HCEC 1CT (cell line): ENCODE measurements around the gene KIAA1549.
"Not testable (repeated sequence)": the region's sequence is repeated elsewhere in the genome, so short reads cannot be mapped to it uniquely, and the experiment has no call there.

ENCODE experiments used
- DNase-seq: peaks from one replicate; pipeline ENCODE4 v3.0.0-alpha.2; 2017

KIAA1549 gene

DNA sequence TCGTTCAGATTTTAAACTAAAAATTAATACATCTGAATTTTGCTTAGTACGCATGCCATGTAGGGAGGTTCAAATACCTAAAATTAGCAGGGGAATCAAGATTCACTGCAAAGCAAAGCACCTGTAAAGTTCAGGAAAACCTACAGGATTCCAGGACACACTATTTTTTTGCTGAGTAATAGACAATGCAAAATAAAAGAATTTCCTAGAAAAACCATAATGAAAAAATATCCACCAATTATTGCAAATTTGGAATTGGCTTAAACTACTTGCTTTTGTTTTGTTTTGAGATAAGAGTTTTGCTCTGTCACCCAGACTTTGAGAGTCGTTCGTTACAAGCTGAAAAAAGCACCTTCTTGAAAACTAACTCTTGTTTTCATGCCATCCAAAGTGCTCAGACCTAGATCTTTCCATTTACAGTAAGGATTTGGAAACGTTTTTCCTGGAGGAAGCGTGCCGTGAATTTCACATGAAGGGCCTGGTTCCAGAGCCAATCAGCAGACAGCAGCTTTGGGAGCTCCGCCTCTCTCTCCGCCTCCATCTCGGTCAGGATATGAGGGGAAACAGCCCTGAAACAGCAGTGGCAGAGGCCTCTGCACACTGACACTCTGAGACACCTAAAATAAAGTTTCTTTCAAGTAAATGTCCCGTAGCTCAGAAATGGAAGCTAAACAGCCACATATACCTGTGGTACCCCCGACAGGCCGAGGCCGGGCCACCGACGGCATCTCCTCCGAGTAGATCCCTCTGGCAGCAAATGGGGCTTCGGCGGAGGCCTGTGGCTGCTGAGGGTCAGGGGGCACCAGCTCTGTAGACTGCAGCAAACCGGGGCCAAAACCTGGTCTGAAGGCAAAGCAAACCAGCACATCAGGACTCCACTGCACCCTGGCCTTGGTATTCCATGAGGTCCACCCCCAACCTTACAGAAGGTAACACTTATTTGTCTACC lies 137.3 kb downstream of the KIAA1549 start:
- no peak for DNase-seq

DNA sequence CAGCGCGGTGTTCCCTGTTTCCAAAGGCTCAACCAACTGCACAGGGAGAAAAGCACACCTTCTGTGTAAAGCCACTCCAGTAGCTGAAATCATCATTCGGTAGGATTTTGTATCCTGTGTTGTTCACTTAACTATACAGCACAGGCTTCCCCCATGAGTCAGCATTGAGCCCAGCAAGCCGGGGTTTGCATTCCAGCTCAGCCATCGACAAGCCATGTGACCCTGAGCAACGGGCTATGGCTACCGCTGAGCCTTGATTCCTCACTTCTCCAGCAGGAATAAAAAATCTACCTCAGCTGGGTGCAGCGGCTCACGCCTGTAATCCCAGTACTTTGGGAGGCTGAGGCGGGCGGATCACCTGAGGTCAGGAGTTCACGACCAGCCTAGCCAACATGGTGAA lies 139.1 kb downstream of the KIAA1549 start:
- DNase-seq = peak; percentile 18

DNA sequence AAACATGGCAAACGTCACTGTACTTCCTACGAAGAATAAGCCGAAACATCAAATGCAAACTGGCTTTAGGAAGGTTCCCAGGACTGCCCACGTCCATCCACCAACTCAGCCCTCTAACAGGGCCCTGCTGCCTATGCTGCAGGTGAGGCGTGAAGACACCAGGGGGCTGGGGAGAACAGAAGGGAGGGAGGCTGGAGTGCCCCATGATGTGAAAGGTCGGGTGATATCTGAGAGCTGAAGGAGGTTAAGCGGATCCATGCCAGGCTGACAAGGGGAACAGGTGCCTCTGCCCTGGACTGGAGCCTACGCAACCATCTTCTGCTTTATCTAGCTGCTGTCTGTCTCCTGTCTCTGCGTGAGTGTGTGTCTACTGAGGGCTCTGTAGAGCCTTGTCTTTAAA lies 143.0 kb downstream of the KIAA1549 start:
- no peak for DNase-seq

DNA sequence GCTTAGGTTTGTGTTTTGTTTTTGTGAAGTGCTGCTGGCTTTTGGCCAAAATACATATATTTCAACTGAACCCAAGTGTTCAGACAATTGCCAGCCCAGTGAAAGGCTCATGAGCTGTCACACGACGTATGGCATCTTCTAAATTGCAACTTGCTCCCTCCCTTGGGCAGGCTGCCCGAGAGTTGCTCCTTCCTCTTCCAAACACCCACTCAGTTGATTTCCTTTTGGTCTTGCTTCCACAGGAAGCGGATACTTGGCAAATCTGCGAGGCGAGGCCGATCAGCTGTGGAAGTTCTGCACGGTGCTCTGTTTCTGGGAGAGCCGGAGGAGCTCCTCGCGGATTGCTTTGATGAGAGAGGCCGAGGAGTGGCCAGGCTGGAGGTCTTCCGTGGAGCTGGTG lies 143.6 kb downstream of the KIAA1549 start:
- no peak for DNase-seq

DNA sequence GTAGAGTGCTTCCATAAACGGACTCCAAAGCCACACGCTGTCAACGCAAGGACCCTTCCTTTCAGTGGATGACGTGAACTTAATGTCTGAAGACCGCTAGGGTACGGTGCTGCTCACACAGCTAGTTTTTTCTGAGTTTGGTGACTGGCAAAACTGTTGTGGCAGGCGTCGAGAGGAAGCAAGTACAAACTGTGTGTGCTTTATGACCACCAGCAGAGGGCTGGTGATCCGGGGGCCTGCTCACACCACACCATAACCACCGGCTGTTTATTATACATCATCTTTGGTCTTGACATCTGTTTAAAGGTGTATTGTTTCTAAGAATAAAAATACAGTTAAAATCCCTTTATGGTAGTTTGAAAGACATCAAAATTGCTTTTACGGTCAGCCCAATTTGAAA lies 146.1 kb downstream of the KIAA1549 start:
- DNase-seq = no peak

DNA sequence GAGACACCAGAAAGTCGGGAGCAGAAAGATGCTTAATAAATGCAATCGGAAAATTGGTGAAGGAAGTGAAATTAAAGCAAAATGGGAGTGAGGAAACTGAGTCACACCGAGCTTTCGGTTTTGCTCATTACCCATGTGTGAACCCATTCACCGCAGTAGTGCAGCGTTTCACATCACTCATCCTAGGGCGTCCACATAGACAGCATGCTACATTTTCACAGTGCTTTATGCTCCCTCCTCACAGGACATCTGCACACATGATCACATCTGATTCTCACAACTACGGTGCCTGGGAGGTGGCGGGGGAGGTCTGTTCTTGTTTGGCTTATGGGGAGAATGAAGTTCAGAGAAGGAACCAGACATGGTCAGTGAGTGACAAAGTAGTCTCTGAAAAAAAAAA lies 146.6 kb downstream of the KIAA1549 start:
- no peak for DNase-seq

DNA sequence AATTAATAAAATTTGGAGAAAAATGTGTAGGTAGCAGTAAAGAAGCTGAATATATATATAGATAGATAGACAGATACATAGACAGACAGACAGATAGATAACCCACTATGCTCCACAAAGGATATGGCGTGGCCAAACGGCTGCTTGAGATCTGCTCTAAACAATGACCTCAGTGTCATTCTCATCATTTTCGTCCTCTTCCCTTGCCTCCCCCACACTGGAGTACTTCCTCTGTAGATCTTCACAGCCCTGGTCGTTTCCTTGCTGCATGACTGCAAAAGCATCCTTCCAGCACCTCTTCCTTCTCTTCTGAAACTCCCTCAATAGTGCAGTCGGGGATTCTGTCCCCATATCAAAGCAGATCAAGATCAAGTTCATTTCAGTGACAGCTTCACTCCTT lies 147.6 kb downstream of the KIAA1549 start:
- no peak for DNase-seq

DNA sequence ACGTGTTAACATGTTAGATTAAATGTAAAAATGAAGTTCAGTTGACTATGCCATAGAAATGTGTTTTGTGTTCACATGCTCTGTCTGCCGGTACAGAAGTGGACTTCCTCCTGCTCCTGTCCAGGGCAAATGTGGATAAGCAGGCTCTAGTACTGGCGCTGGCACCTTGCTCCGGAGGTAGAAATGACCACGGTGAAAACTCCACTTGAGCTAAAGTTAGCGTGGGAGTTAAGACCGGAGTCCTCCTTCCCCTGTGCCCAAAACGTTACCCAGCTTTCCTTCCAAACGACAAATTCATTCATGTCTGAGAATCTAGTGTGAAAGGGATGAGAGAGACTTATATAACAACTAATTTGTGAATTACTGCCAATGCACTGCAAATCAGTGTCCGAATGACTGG lies 148.2 kb downstream of the KIAA1549 start:
- DNase-seq = no peak

DNA sequence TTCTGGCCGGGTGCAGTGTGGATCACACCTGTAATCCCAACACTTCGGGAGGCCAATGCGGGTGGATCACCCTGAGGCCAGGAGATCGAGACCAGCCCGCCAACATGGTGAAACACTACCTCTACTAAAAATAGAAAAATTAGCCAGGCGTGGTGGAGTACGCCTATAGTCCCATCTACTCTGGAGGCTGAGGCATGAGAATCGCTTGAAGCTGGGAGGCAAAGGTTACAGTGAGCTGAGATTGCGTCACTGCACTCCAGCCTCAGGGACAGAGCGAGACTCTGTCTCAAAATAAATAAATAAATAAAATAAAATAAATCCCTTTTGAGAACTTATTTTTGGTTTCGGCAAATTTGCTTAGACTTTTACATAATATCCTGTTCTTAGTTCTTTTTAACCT lies 151.9 kb downstream of the KIAA1549 start:
- DNase-seq = no peak

DNA sequence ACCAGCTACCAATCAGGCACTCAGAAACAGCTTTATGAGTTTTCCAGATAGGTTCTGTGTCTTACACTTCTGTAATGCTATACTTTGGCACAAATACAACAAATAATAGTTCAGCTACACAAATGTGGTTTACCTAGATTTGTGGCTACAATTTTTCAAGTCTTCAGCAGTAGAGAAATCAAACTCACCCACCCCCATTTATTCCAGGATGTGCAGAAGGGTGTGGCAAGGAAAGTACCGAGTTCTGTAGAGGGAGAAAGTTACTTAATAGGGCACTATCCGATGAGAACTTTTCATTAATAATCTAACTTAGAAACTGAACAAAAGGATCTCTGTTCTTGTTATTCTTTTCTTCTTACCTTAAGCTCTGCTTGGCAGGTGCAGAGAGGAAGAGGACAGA lies 152.9 kb downstream of the KIAA1549 start:
- no peak for DNase-seq

DNA sequence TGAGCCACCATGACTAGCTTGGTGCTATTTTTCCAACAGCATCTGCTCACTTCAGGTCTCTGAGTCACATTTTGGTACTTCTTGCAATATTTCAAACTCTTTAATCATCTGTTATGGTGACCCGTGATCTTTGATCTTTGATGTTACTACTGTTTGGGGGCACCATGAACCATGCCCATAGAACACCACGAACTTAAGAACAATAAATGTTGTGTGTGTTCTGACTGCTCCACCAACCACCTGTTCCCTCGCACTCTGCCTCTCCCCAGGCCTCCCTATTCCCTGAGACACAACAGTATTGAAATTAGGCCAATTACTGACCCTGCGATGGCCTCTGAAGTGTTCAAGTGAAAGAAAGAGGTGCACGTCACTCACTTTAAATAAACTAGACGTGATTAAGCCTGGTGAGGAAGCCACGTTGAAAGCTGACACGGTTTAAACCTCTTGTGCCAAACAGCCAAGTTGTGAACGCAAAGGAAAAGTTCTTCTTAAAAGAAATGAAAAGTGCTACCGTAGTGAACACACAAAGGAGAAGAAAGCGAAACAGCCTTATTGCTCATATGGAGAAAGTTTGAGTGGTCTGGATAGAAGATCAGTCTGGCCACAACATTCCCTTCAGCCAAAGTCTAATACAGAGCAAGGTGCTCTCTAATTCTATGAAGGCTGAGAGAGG lies 156.0 kb downstream of the KIAA1549 start:
- DNase-seq = no peak

DNA sequence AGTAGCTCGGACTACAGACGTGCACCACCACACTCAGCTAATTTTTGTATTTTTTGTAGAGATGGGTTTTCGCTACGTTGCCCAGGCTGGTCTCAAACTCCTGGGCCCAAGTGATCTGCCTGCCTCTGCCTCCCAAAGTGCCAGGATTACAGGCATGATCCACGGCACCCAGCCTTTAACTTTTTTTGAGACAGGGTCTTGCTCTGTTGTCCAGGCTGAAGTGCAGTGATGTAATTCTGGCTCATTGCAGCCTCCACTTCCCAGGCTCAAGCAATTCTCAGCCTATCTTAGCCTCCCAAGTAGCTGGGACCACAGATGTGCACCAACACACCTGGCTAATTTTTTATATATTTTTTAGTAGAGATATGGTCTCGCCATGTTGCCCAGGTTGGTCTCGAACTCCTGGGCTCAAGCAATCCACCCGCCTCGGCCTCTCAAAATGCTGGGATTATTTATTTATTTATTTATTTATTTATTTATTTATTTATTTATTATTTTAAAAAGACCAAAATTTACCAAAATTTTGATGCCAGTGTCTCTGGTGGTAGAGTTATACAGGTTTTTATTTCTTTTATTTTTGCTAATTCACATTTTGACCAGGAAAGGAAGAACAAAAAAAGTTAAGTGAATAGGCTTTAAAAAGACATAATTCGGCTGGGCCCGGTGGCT lies 158.2 kb downstream of the KIAA1549 start:
- DNase-seq = no peak

DNA sequence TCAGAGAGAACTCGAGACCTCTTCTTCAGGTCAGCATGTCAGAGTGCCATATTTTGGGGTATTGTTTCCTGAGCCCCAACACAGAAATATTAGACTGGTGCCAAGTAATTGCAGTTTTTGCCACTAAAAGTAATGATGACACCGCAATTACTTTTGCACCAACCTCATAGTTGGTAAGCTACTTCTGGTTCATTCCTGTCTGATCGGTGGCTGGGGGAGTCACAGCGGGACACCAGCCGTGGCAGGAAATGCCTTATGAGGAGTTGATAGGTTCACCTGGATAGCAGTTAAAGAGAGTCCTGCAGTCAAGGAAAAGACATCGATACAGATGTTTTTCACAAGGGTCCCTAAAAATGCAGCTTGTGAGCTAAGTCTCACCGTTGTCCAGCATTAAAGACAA lies 159.3 kb downstream of the KIAA1549 start:
- DNase-seq = no peak

DNA sequence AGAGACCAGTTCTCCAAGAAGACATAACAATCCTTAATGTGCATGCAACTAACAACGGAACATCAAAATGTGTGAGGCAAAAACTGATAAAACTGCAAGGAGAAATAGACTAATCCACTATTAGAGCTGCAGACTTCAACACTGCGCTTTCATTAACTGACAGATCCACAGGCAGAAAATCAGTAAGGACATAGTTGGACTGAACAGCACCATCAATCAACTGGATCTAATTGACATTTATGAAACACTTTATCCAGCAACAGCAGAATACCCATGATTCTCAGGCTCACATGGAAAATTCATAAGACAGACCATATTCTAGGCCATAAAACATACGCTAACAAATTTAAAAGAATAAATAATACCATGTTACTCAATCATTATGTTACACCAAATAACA lies 161.6 kb downstream of the KIAA1549 start:
- no peak for DNase-seq

DNA sequence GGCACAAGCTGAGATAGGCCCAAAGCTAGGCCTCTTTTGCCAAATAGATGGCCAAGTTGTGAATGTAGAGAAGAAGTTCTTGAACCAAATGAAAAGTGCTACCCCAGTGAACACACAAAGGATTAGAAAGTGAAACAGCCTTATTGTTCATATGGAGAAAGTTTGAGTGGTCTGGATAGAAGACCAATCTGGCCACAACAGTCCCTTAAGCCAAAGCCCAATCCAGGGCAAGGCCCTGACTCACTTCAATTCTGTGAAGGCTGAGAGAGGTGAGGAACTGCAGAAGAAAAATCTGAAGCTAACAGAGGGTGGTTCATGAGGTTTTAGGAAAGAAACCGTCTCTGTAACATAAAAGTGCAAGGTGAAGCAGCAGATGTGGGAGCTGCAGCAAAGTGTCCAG lies 164.5 kb downstream of the KIAA1549 start:
- no peak for DNase-seq

DNA sequence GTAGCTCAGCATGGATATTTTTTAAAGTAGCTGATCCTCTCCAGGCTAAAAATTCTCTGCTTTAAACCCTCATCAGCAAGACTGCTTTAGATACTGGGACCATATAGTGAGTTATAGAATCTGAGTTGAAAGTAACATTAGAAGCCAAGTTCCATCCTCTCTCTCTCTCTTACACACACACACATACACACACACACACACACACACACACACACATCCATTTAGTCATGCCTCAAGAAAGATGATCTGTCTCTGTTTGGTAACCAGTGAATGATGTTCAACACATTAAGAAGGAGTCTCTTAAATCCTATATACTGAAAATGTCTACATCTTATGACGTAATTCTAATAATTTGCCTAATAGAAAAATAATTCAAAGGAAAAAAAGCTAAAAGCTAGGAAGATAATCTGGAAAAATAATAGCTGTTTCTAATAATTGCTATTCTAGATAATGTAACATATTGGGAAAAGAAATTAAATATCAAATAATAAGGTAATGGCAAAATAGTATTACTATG lies 166.3 kb downstream of the KIAA1549 start:
- no peak for DNase-seq

DNA sequence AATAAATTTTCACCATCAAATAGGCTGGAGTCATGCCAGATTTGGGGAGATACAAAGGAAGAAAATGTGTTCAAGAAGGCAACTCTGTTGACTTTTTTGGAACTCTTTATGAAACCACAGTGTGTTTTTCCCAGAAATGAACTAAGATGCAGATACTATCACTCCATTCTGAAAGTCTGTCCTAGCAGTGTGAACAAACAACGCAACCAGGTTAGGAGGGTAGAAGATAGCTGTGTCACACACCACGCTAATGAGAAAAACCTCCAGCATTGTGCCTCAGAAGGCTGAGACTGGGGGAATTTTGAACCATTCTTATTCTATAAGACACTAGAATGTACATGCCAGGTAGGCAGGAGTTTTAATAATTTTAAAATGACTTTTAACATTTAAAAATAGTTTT lies 167.2 kb downstream of the KIAA1549 start:
- DNase-seq = no peak

DNA sequence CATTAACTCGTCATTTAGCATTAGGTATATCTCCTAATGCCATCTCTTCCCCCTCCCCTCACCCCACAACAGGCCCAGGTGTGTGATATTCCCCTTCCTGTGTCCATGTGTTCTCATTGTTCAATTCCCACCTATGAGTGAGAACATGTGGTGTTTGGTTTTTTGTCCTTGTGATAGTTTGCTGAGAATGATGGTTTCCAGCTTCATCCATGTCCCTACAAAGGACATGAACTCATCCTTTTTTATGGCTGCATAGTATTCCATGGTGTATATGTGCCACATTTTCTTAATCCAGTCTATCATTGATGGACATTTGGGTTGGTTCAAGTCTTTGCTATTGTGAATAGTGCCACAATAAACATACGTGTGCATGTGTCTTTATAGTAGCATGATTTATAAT lies 169.9 kb downstream of the KIAA1549 start:
- not testable (repeated sequence) for DNase-seq

DNA sequence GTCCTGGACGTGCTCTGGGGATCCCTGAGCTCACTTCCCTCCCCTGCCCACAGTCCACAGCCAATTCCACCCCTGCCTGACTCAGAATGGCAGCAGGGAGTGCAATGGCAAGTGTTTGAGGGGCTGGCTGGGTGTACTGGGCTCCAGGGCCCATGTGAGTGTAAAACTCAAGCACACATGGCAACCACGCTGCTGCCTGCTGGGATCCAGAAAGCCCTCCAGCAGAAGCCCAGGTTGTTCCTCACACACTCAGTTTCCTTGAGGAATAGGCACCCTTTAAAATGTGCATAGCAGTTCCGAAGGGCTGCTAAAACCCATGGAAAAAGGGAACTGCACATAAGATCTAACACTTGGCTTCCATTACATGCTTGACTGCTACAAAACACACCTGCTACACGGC lies 171.8 kb downstream of the KIAA1549 start:
- DNase-seq = no peak

DNA sequence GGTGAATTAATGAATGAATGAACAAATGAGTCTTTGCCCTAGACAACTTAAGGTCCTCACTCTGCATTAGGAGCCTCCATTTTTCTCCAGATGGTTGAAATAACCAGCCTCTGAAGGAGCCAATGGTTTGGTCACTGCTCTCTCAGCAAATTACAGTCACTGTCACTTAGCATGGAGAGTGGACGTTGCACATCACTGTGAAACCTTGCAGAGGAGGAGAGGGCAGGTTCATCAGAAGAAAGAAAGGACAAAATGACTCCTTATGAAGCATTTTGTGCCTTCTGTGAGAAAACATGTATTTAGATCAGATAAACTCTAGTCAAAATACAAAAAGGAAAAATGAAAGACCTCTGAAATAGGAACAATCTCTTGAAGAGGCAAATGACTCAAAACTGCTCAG lies 176.6 kb downstream of the KIAA1549 start:
- DNase-seq = no peak

DNA sequence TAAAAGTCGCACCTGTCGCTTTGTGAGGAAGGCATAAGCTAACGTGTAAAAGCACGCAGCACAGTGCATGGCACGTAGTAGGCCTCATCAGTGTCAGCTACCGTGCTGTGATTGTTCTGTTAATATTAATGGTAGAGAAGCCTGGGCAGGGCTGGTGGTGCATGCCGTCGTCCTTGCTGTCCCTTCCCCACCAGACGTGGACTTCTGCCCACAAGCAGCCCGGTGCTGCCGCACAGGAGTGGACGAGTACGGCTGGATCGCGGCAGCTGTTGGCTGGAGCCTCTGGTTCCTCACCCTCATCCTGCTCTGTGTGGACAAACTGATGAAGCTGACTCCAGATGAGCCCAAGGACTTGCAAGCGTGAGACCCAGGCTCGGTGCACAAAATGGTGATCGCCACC lies 178.5 kb downstream of the KIAA1549 start:
- DNase-seq = no peak

DNA sequence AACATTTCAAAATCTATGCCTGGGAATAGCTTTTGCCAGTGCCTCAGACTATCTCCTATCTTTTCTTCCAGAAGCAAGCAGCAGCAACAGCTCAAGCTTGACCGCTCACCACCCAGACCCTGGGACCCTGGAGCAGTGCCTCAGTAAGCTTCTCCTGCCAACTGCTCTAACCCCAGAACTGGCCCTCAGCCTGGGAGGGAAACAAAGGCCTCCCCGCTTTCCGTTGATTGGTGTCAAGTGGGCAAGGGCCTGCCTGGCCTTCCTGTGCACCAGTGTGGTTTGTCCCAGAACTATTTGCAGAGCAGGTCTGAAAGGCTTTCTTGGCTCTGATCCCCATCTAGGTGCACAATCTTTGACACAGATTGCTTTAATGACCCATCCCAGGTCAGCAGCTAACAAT lies 179.9 kb downstream of the KIAA1549 start:
- no peak for DNase-seq

DNA sequence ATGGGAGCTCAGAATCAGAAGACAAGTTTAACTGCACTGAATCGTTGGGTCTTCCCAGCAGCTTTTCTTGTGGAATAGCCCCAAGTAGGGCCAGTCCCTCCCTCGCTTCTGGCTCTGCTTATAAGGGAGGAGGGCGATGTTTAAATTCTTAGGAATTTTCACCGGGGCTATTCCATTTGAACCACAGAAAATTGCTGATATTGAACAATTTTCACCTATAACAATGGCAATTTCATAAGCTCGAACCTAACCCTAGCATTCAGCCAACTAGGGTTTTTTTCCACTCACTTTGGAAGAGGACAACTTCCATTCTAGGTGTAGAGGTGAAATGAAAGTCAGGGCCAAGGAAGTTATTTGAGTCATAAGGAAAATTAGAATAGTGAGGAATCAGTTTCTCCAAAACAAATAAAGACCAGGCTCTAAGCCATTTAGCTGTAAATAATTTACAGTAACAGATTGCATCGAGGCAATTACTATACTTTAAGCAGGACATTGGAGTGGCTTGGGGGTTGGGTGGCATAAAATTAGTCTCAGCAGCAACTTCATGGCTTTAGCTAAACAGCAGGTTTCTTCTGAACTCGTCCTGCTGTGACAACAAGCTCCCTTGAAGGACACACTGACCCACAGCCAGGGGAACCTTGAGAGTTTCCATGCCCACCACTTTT lies 181.7 kb downstream of the KIAA1549 start:
- DNase-seq = no peak
